ENCODE measurements around the gene RASSF1.

DNA sequence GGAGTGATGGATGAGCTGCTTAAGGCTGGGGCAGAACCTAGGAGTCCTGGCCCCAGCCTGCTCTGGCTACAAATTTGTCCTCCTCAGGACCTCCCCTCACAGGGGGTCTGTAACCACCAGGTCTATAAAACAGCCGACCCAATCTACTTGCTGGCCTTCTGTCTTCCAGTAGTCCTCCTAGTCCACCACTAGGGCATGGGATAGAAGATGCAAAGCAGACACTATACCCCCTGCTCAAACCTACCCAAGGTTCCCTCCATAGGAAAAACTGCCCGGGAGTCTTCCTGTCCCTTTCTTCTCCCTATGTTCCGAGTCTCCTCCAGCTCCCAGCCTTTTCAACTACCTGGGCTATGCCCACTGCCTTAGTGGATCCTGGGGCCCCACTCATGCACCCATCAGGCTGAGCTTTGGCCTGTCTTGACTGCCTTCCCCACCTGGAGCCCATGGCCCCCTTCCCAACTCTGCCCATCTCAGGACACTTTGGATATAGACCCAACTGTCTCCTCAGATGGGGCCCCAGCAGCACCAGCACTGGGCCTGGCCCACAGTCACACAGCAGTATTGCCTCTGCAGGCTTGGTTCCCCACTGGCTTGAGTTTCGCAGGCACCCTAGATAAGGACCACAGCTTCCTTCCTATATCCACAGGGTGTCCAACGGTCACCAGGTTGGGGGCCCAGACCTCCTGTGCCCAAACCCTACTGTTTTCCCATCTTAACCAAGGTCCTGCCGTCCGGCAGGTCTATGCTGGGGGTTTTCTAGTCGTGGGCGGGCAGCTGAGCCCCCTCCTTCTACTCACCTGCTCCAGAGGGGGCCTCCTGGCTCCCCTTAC lies 42.5 kb downstream of the RASSF1 start:
- TF ChIP-seq, protein P1, sequence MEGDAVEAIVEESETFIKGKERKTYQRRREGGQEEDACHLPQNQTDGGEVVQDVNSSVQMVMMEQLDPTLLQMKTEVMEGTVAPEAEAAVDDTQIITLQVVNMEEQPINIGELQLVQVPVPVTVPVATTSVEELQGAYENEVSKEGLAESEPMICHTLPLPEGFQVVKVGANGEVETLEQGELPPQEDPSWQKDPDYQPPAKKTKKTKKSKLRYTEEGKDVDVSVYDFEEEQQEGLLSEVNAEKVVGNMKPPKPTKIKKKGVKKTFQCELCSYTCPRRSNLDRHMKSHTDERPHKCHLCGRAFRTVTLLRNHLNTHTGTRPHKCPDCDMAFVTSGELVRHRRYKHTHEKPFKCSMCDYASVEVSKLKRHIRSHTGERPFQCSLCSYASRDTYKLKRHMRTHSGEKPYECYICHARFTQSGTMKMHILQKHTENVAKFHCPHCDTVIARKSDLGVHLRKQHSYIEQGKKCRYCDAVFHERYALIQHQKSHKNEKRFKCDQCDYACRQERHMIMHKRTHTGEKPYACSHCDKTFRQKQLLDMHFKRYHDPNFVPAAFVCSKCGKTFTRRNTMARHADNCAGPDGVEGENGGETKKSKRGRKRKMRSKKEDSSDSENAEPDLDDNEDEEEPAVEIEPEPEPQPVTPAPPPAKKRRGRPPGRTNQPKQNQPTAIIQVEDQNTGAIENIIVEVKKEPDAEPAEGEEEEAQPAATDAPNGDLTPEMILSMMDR (IDR thresholded peaks at IDR 0.05), result no peak
- no peak for TF ChIP-seq POLR2AphosphoS5 (IDR thresholded peaks at IDR 0.05; ENCODE audit: low read depth, low read length)

Measured in Panc1 (cell line).